Skeletal muscle satellite cell (primary cell): ENCODE results near the gene SH3GLB2.
A peak's percentile ranks its signal among the peaks of the same experiment; 100 is the strongest.

Source experiments
- H3K27me3 ChIP-seq: 2 replicates; pipeline ENCODE4 v1.7.0; 2013; ENCODE audit warnings: low read length; ENCODE audit not compliant: control insufficient read depth, insufficient read depth
- H3K36me3 ChIP-seq: 2 replicates; pipeline ENCODE4 v1.7.0; 2013; ENCODE audit warnings: mild to moderate bottlenecking, control low read depth, low read length; ENCODE audit not compliant: insufficient read depth
- H3K4me1 ChIP-seq: 2 replicates; pipeline ENCODE4 v1.7.0; 2013; ENCODE audit warnings: low read length; ENCODE audit not compliant: control insufficient read depth, insufficient read depth
- H3K4me2 ChIP-seq: 2 replicates; pipeline ENCODE4 v1.7.0; 2013; ENCODE audit warnings: mild to moderate bottlenecking, low read length
- H3K4me3 ChIP-seq: 2 replicates; pipeline ENCODE4 v1.7.0; 2013; ENCODE audit warnings: low read length
- H3K9ac ChIP-seq: 2 replicates; pipeline ENCODE4 v1.7.0; 2013; ENCODE audit warnings: mild to moderate bottlenecking, low read depth, low read length, moderate library complexity
- H3K9me3 ChIP-seq: replicated peaks from 2 replicates; pipeline ENCODE4 v1.7.0; 2013; ENCODE audit warnings: mild to moderate bottlenecking, control low read depth, low read length

SH3GLB2 gene

DNA sequence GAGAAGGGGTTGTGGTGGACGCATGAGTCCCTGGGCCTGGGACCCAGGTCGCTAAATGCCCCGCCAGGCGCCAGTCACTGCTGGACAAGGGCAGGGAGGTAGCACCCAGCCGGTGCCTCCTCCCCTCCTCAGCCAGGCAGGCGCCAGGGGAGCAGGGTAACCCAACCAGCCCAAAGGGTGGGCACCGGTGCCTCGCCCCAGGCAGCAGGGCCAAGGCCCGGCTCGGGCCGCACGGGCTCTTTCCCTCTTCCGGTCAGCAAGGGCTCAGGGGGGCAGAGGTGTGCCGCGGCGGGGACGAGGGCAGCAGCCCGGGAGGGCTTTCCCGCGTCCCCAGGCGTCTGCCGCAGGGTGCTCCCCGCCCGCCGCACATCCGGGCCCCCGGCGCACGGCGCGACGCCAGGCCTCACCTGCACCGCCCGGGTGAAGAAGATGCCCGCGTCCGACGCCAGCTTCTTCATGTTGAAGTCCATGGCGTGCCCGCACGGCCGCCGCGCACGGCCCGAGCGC, 393 bp downstream of the SH3GLB2 start:
- Histone ChIP-seq H3K36me3 (no peaks in the 10 kb centered on the region), H3K9me3 (no peaks in the 10 kb centered on the region), H3K9ac (peak overlapping the region; percentile 83), H3K4me1 (peaks cover 24% of the 10 kb centered on the region), H3K4me3 (peak overlapping the region; percentile 87), H3K4me2 (peak overlapping the region; percentile 98), H3K27me3 (no peaks in the 10 kb centered on the region)

DNA sequence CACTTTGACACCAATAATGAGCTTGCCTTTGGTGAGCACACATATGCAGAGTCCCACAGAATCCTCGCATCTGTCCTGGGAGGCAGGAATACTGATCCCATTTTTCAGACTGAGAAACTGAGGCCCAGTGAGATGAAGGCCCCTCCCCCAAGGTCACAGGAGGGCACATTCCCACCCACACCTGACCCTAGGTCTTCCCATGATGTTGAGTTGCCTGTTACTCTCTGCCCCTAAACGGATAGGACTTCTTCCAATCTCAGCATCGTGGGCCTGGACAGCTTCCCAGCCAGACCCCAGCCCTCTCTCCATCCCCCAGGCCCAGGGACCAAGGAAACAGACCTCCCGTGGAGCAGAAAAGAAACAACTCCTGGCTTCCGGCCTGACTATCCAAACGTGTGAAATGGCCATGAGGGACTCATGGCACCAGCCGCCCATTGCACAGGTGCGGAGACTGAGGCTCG, 877 bp downstream of the SH3GLB2 start:
- Histone ChIP-seq H3K4me3 (peak overlapping the region; percentile 87), H3K36me3 (no peaks in the 10 kb centered on the region), H3K4me2 (peak overlapping the region; percentile 98), H3K27me3 (no peaks in the 10 kb centered on the region), H3K4me1 (peaks cover 24% of the 10 kb centered on the region), H3K9ac (peak overlapping the region; percentile 83), H3K9me3 (no peaks in the 10 kb centered on the region)

DNA sequence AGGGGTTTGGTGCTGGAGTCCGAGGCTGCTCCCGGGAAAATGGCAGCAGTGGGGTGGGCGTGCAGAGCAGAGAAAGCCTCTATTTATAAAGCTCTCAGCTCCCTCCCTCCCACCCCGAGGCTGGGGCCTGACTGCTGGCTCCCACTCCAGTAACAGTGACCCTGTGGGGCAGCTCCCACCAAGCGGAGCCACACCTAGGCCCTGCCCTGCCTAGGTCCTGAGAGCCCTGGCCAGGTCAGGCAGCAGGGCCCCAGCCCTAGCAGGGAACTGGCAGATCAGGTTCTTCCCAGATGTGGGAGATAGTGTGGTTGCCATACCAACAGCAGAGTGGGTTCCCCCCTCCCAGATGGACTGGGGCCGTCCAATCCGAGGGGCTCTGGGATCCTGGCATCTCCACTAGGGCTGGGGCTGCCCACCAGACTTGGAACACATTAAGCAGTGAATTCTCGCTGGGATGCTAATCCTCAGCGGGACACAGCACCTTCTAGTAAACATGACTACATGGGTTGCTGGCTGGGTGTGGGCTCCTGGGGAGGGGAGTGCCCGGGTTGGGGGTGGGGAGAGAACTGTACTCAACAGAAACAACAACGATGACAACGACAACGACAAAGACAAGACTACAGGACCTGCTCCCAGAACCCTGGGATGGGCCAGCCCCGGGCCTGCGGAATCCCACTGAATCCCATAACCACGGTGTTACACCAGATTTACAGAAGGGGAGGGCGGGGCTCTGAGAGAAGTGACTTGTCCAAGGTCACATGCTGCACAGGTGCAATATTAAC, 1.5 kb downstream of the SH3GLB2 start:
- Histone ChIP-seq H3K36me3 (no peaks in the 10 kb centered on the region), H3K4me1 (peaks cover 24% of the 10 kb centered on the region), H3K9ac (no peak overlapping the region), H3K4me3 (peak overlapping the region; percentile 87), H3K4me2 (peak overlapping the region; percentile 98), H3K9me3 (no peaks in the 10 kb centered on the region), H3K27me3 (no peaks in the 10 kb centered on the region)

GRCh38 chr9:129023908-129024233, 4.3 kb downstream of the SH3GLB2 start:
- Histone ChIP-seq H3K9ac (peak overlapping the region; percentile 9), H3K9me3 (no peaks in the 10 kb centered on the region), H3K36me3 (no peaks in the 10 kb centered on the region), H3K4me3 (no peak overlapping the region), H3K4me2 (peak overlapping the region; percentile 17), H3K27me3 (no peaks in the 10 kb centered on the region), H3K4me1 (peaks cover 24% of the 10 kb centered on the region)

DNA sequence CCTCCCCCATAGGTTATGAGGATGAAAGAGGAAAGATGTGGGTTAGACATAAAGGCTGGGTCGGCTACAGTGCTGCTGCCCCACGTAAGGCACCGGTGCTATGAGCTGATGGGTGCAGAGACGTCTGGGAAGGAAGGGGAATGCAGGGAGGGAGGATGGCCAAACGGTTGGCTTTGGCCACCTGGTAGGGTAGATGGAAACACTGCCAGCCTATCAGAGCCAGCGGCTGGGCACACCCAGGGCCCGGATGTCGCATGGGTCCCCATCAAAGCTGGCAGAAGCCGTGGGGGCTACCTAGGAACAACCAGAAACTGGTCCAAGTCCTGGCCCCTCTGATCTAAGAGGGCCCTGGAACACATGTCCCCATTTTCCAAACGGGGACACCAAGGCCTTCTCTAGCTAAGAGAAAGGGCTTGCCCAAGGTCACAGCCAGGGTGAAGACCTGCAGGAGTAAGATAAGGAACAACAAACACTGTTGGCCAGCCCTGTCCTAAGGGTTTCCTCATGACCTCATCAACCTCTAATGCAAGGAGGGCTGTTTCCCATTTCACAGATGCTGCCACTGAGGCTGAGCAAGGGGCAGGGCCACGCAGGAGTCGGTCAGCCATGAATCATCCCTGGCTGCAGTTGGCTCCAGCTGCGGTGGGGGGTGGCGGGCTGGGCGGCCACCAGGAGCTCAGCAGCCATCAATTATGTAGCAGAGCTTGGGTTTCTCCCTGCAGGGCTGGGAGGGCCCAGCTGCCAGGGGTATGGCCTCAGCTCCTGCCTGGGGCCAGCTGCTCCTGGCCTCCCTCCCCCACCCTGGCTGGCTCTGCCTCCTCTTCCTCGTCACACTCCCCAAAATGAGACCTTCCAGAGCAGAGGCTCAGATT, 4.9 kb downstream of the SH3GLB2 start:
- Histone ChIP-seq H3K4me3 (no peak overlapping the region), H3K9me3 (no peaks in the 10 kb centered on the region), H3K4me1 (peaks cover 24% of the 10 kb centered on the region), H3K4me2 (peak overlapping the region; percentile 17), H3K9ac (peak overlapping the region; percentile 9), H3K27me3 (no peaks in the 10 kb centered on the region), H3K36me3 (no peaks in the 10 kb centered on the region)

GRCh38 chr9:129022037-129022436, 6.1 kb downstream of the SH3GLB2 start:
- Histone ChIP-seq H3K4me2 (no peak overlapping the region), H3K4me3 (no peak overlapping the region), H3K9ac (no peak overlapping the region), H3K9me3 (no peaks in the 10 kb centered on the region), H3K4me1 (peaks cover 16% of the 10 kb centered on the region), H3K36me3 (no peaks in the 10 kb centered on the region), H3K27me3 (no peaks in the 10 kb centered on the region)

DNA sequence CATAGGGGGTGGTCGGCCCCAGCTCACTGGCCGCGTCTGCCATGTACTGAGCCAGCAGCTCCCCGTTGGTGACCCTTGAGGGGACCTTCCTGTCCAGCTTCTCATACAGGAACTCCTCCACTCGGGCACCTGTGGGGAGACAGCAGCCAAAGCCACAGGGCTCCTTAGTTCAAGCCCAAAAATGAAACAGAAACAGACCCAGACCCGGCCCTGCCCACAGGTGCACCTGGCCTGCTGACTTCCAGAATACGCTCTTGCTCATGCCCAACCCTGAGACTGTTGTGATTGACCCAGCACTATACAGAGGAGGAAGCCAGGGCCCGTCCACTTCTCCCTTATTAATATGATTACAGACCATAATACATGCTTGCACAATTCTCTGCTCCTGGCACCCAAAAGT, 7.0 kb downstream of the SH3GLB2 start:
- H3K36me3 ChIP-seq = no peaks in the 10 kb centered on the region
- peaks cover 10% of the 10 kb centered on the region for H3K4me1 ChIP-seq
- no peak overlapping the region for H3K4me2 ChIP-seq
- no peaks in the 10 kb centered on the region for H3K27me3 ChIP-seq
- no peak overlapping the region for H3K9ac ChIP-seq
- H3K4me3 ChIP-seq = no peak overlapping the region
- H3K9me3 ChIP-seq = no peaks in the 10 kb centered on the region

DNA sequence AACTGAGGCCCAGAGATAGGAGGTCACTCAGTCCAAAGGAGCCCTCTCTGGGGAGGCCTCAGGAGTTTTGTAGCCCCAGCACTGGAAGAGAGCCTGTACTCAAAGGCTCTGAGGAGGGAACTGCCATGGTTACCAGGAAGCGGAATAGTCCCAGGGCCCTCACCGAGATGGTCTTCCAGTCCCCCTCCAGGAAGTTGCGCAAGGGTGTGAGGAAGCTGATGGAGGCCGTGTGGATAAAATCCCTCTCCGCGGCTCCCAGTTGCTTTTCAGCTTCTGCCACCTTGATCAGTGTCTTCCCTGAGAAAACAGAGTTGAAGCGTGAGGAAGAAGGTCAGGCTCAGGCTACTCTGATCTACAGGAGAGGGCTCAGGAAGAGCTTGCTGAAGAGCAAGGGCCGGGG, 13.5 kb downstream of the SH3GLB2 start:
- H3K9me3 ChIP-seq = no peaks in the 10 kb centered on the region
- H3K36me3 ChIP-seq = peaks cover 26% of the 10 kb centered on the region
- no peak overlapping the region for H3K9ac ChIP-seq
- no peak overlapping the region for H3K4me2 ChIP-seq
- H3K4me1 ChIP-seq = no peaks in the 10 kb centered on the region
- no peaks in the 10 kb centered on the region for H3K27me3 ChIP-seq
- no peak overlapping the region for H3K4me3 ChIP-seq

DNA sequence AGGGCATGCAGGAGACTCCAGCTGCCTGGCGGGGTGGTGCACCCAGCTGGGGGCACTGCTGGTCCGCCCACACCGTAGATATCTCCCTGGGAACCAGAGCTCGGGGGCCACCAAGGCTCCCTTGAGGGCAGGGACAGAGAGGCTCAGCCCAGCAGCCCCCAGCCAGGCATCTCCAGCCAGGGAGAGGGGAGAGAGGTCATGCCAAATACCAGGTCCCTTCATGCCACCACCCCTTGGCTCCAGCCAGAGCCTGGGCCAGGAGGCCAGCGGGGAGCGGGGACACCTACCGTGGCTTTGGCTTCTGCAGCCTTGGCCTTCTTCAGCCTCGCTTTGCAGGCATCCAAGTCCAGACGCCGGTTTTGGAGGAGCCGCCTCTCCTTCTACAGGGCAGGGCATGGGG, 14.0 kb downstream of the SH3GLB2 start:
- H3K9me3 ChIP-seq = no peaks in the 10 kb centered on the region
- no peak overlapping the region for H3K9ac ChIP-seq
- H3K27me3 ChIP-seq = no peaks in the 10 kb centered on the region
- H3K4me3 ChIP-seq = no peak overlapping the region
- H3K4me2 ChIP-seq = no peak overlapping the region
- no peaks in the 10 kb centered on the region for H3K4me1 ChIP-seq
- H3K36me3 ChIP-seq = peaks cover 26% of the 10 kb centered on the region

- Histone ChIP-seq H3K36me3 (peaks cover 26% of the 10 kb centered on the region), H3K9ac (no peak overlapping the region), H3K9me3 (no peaks in the 10 kb centered on the region), H3K4me1 (no peaks in the 10 kb centered on the region), H3K4me3 (no peak overlapping the region), H3K4me2 (no peak overlapping the region), H3K27me3 (no peaks in the 10 kb centered on the region)
Measured at GRCh38 chr9:129013674-129014073, 14.5 kb downstream of the SH3GLB2 start.

DNA sequence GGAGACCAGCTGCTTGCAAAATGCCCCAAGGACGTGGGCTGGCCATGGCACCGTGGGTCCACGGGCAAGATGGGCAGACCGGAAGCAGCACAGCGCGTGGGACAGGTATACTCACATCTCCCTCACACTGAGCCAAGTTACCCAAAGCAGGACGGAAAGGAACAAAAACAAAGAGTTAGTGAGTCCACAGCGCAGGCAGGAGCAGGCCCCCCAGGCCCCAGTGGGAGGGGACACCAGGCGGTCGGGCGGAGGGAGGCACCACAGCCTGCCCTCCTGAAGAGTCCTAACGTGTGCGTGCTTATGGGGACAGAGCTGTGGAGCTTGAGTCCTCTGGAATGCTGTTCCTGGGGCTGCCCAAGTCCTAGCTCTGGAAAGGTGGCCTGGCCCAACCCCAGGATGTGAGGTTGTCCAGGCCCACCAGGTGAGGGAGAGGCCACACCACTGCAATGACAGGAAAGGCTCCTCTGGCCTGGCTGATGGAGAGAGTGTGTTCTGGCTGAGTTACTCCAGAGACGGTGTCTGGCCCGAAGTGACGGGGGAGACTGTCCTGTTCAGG, 15.2 kb downstream of the SH3GLB2 start:
- H3K9ac ChIP-seq = no peak overlapping the region
- no peaks in the 10 kb centered on the region for H3K27me3 ChIP-seq
- no peaks in the 10 kb centered on the region for H3K4me1 ChIP-seq
- H3K9me3 ChIP-seq = no peaks in the 10 kb centered on the region
- H3K4me3 ChIP-seq = no peak overlapping the region
- peaks cover 27% of the 10 kb centered on the region for H3K36me3 ChIP-seq
- H3K4me2 ChIP-seq = no peak overlapping the region
